ENCODE results near the gene MVB12B. TPM values are rescaled to one million over a fixed set of nuclear protein-coding genes. Genes with fewer than 3 reads are reported as not detected.

The MVB12B gene
- total RNA-seq, 1 experiment from 2014 or later: 5.8 TPM

GRCh38 chr9:126532489-126532888 is 205.9 kb downstream of the MVB12B start:
- Histone ChIP-seq H3K23me2 (ENCODE audit: insufficient read length, low read depth, low read length, poor library complexity, severe bottlenecking) (no peaks in the 10 kb centered on the region), H2BK12ac (ENCODE audit: insufficient read length, low read depth, low read length) (no peak overlapping the region), H4K20me1 (ENCODE audit: control insufficient read depth, insufficient read depth, insufficient read length) (no peaks in the 10 kb centered on the region), H3K79me2 (ENCODE audit: insufficient read depth, low read length) (no peaks in the 10 kb centered on the region), H3K4me2 (ENCODE audit: insufficient read depth, insufficient read length, low read length) (no peak overlapping the region), H2AFZ (ENCODE audit: low read length) (no peak overlapping the region), H4K91ac (ENCODE audit: insufficient read length, low read depth, low read length) (no peak overlapping the region), H2AK5ac (ENCODE audit: insufficient read length, low read length) (no peak overlapping the region), H3K79me1 (ENCODE audit: insufficient read depth, low read depth, low read length, poor library complexity, severe bottlenecking) (no peaks in the 10 kb centered on the region), H3K9me3 (ENCODE audit: control insufficient read depth, low read depth, low read length) (no peaks in the 10 kb centered on the region), H3K4me1 (ENCODE audit: insufficient read depth, low read length) (peaks cover 3% of the 10 kb centered on the region; the same call in 1 of the 2 replicates), H3K27ac (ENCODE audit: insufficient read length, low read depth, low read length) (no peak overlapping the region), H4K5ac (ENCODE audit: insufficient read length, low read depth, low read length) (no peak overlapping the region), H3K56ac (ENCODE audit: insufficient read length, low read depth, low read length) (no peak overlapping the region), H3K9ac (ENCODE audit: extremely low read depth, insufficient read length, low read length) (no peak overlapping the region), H2BK120ac (ENCODE audit: low read depth, low read length, poor library complexity, severe bottlenecking) (no peak overlapping the region), H2BK15ac (ENCODE audit: low read depth, low read length) (no peak overlapping the region), H3K27me3 (ENCODE audit: insufficient read depth, low read length) (no peaks in the 10 kb centered on the region; the same call in 1 of the 2 replicates), H3K14ac (ENCODE audit: insufficient read depth, low read length) (no peak overlapping the region), H4K8ac (replicated peaks; ENCODE audit: insufficient read length, low read depth, low read length) (no peak overlapping the region), H3K23ac (ENCODE audit: insufficient read length, low read depth, low read length) (no peak overlapping the region), H3K18ac (ENCODE audit: insufficient read length, low read depth, low read length) (no peak overlapping the region), H3T11ph (ENCODE audit: low read length) (no peak overlapping the region), H3K4ac (ENCODE audit: low read depth, low read length) (no peak overlapping the region), H2BK5ac (ENCODE audit: insufficient read length, low read length) (no peak overlapping the region), H2BK20ac (ENCODE audit: low read depth, low read length, poor library complexity, severe bottlenecking) (no peak overlapping the region)
- H3K27ac Mint-ChIP-seq: no peak overlapping the region; a peak in 1 of 7 replicates
- no peaks in the 10 kb centered on the region; a peak in 1 of 5 replicates for H3K9me3 Mint-ChIP-seq
- no peak for DNase-seq
- H3K27me3 Mint-ChIP-seq (ENCODE audit: low read depth): peaks cover 36% of the 10 kb centered on the region
- H3K36me3 Mint-ChIP-seq (ENCODE audit: insufficient read depth in 1 of 3, low read depth in 3 of 3): no peaks in the 10 kb centered on the region; a peak in 1 of 7 replicates
- H3K4me3 Mint-ChIP-seq: no peak overlapping the region
- TF ChIP-seq, protein P1, sequence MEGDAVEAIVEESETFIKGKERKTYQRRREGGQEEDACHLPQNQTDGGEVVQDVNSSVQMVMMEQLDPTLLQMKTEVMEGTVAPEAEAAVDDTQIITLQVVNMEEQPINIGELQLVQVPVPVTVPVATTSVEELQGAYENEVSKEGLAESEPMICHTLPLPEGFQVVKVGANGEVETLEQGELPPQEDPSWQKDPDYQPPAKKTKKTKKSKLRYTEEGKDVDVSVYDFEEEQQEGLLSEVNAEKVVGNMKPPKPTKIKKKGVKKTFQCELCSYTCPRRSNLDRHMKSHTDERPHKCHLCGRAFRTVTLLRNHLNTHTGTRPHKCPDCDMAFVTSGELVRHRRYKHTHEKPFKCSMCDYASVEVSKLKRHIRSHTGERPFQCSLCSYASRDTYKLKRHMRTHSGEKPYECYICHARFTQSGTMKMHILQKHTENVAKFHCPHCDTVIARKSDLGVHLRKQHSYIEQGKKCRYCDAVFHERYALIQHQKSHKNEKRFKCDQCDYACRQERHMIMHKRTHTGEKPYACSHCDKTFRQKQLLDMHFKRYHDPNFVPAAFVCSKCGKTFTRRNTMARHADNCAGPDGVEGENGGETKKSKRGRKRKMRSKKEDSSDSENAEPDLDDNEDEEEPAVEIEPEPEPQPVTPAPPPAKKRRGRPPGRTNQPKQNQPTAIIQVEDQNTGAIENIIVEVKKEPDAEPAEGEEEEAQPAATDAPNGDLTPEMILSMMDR (conservative IDR thresholded peaks at IDR 0.05): no peak
- no CpG with 5 or more reads among the region's 8 CpGs for WGBS (ENCODE audit: extremely low coverage, insufficient read length, low lambda C conversion rate)
- peaks cover 68 to 83% of the 10 kb centered on the region in 2 experiments for H3K4me1 Mint-ChIP-seq
